ENCODE results near the gene TMEM165.

DNA sequence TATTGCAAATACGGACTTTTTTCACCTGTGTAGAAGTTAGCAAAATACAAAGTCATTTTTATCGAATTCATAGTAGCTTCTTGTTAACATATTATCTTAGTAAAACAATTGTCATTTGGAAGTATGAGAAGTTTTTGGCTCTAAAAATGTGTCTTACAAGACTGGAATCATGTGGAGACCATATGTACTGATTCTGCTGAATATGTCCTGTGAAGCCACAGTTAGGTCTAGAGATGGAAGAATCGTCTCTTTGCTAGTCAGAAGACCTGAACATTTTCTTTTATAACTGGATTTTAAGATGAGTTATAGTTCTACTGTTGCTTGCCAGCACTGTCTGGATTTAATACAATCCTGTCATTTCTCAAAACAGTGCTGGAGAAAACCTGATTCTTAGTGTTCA, 29.0 kb downstream of the TMEM165 start:
- TF ChIP-seq, protein P1, sequence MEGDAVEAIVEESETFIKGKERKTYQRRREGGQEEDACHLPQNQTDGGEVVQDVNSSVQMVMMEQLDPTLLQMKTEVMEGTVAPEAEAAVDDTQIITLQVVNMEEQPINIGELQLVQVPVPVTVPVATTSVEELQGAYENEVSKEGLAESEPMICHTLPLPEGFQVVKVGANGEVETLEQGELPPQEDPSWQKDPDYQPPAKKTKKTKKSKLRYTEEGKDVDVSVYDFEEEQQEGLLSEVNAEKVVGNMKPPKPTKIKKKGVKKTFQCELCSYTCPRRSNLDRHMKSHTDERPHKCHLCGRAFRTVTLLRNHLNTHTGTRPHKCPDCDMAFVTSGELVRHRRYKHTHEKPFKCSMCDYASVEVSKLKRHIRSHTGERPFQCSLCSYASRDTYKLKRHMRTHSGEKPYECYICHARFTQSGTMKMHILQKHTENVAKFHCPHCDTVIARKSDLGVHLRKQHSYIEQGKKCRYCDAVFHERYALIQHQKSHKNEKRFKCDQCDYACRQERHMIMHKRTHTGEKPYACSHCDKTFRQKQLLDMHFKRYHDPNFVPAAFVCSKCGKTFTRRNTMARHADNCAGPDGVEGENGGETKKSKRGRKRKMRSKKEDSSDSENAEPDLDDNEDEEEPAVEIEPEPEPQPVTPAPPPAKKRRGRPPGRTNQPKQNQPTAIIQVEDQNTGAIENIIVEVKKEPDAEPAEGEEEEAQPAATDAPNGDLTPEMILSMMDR (IDR thresholded peaks at IDR 0.05 in 8 of 11, conservative IDR thresholded peaks at IDR 0.05 in 3 of 11): no peak
- TF ChIP-seq POLR2A (IDR thresholded peaks at IDR 0.05) (no peak), POLR2AphosphoS5 (IDR thresholded peaks at IDR 0.05) (no peak)

Data from spleen (tissue), 7 donors.